H1 (cell line): ENCODE data around the gene POLR3A. TPM values are rescaled to one million over a fixed set of nuclear protein-coding genes. Genes with fewer than 3 reads are reported as not detected.

Experiments
- CREB1 ChIP-seq: IDR thresholded peaks from 2 replicates; pipeline ENCODE4 v1.6.1; 2012; ENCODE audit warnings: inconsistent platforms
- EGR1 ChIP-seq: IDR thresholded peaks from 2 replicates; pipeline ENCODE4 v1.6.1; 2011; ENCODE audit warnings: low read depth, low read length, borderline replicate concordance
- HDAC2 ChIP-seq, 2 experiments: fragments of 300-600 bp in 1 of 2; sonication (generic) in 1 of 2; IDR thresholded peaks; 2 replicates each; pipeline ENCODE4 v1.6.1; 2011 to 2012; ENCODE audit warnings: low read depth in 2 of 2, low read length in 2 of 2, mild to moderate bottlenecking in 2 of 2, moderate library complexity in 2 of 2, borderline replicate concordance in 1 of 2, inconsistent platforms in 1 of 2
- HDAC6 ChIP-seq: IDR thresholded peaks from one replicate; pipeline ENCODE4 v1.7.1; 2012; ENCODE audit warnings: low read depth, mild to moderate bottlenecking, inconsistent platforms, low read length, moderate library complexity
- KDM1A ChIP-seq: fragments of 200-600, 300-600 bp; sonication (generic); IDR thresholded peaks from 2 replicates; pipeline ENCODE4 v1.7.1; 2016; ENCODE audit warnings: mild to moderate bottlenecking, low read length, borderline replicate concordance
- MAFK ChIP-seq: IDR thresholded peaks from 2 replicates; pipeline ENCODE4 v1.6.1; 2012; ENCODE audit warnings: low read depth, mild to moderate bottlenecking, improper control_type of control experiment, low read length
- POLR2A ChIP-seq, 2 experiments: IDR thresholded peaks; 1 replicate in 1 of 2; 2 replicates in 1 of 2; pipeline ENCODE4 v1.6.1; 2011; ENCODE audit warnings: low read depth in 2 of 2, low read length in 2 of 2, mild to moderate bottlenecking in 2 of 2; ENCODE audit errors: control extremely low read depth in 1 of 2
- RFX5 ChIP-seq: IDR thresholded peaks from 2 replicates; pipeline ENCODE4 v1.6.1; 2011; ENCODE audit warnings: low read depth, low read length, improper control_type of control experiment, borderline replicate concordance
- SIRT6 ChIP-seq: IDR thresholded peaks from one replicate; pipeline ENCODE4 v1.7.1; 2012; ENCODE audit warnings: low read length, inconsistent platforms
- SRF ChIP-seq: IDR thresholded peaks from 2 replicates; pipeline ENCODE4 v1.6.1; 2011; ENCODE audit warnings: mild to moderate bottlenecking, low read depth, low read length, moderate library complexity
- TBP ChIP-seq: IDR thresholded peaks from 2 replicates; pipeline ENCODE4 v1.6.1; 2011; ENCODE audit warnings: low read depth, low read length, improper control_type of control experiment
- polyA plus RNA-seq, 7 experiments: library from polyadenylated mRNA; depleted of rRNA in 3 of 7; stranded (reverse) in 5 of 7; unstranded in 2 of 7; fragments of >200 nt in 5 of 7; fragments of 200-250 nt in 2 of 7; gene quantifications; 1 replicate in 5 of 7; 2 replicates in 1 of 7; 4 replicates in 1 of 7; pipeline versions ENCODE4 v1.2.1 to v1.2.3, GENCODE V29; 2011 to 2013; ENCODE audit warnings: missing spikeins in 2 of 7, mixed read lengths in 2 of 7
- total RNA-seq: library from RNA; stranded (reverse); fragmentation: NEBNext Ultra II Directional; extraction: Animal tissue kit (Norgen Biotek cat#: 25700); gene quantifications from 2 replicates; pipeline ENCODE4 v1.2.1, GENCODE V29; 2021

The POLR3A gene
- total and polyA plus RNA-seq, 2 of the 8 experiments (the other 6 are each of a cell fraction or from before 2014, with no cell fraction given): 11.3 to 38.6 TPM

DNA sequence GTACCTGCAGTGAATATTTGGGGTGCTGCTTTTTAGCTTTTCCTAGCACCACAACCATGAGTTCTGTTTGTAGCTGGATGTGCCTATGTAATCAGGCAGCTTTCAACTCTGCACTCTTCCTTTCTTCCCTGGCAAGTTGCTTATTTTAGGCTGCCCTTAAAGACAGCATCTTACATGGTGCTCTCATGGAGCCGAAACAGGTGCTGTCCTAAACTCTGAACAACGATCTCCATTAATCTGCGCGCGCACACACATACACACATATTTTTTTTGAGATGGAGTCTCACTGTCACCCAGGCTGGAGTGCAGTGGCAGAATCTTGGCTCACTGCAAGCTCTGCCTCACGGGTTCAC lies 13.4 kb upstream of the POLR3A start (continued):
- TF ChIP-seq RFX5 (no peak), SIRT6 (no peak), POLR2A (IDR thresholded peaks at IDR 0.05; ENCODE audit: control extremely low read depth in 1 of 2, low read depth in 2 of 2, low read length in 2 of 2) (no peak), SRF (no peak), CREB1 (no peak), HDAC2 (IDR thresholded peaks at IDR 0.05; ENCODE audit: borderline replicate concordance in 1 of 2, low read depth in 2 of 2, low read length in 2 of 2) (no peak), KDM1A (no peak), EGR1 (no peak), MAFK (no peak), TBP (no peak), HDAC6 (no peak)
